ENCODE data around the gene SLC9A3.

Gene SLC9A3

GRCh38 chr5:432201-432927 is 91.9 kb downstream of the SLC9A3 start:
- H3K4me1 ChIP-seq (ENCODE audit: insufficient read depth, low read length, severe bottlenecking), result peaks cover 10% of the 10 kb centered on the region
- peaks cover 14% of the 10 kb centered on the region for H3K36me3 ChIP-seq (ENCODE audit: insufficient read depth, low read length)
- H3K9me2 ChIP-seq (ENCODE audit: low read depth, low read length), result no peaks in the 10 kb centered on the region
- H2AFZ ChIP-seq (ENCODE audit: low read length), result no peak overlapping the region
- H3K27ac ChIP-seq (ENCODE audit: low read depth, low read length, poor library complexity, severe bottlenecking), result no peak overlapping the region
- no peaks in the 10 kb centered on the region for H3F3A ChIP-seq (ENCODE audit: insufficient read depth, low read length)
- no peaks in the 10 kb centered on the region for H3K9me3 ChIP-seq (ENCODE audit: low read length)
- no peak overlapping the region for H3K4me2 ChIP-seq (ENCODE audit: low read length)
- TF ChIP-seq CTCF (IDR thresholded peaks at IDR 0.05; ENCODE audit: low read length), result no peak
- no peak for TF ChIP-seq EZH2 (IDR thresholded peaks at IDR 0.05; ENCODE audit: borderline replicate concordance, low read length)
- H4K20me1 ChIP-seq (ENCODE audit: insufficient read depth, low read length), result no peaks in the 10 kb centered on the region
- H3K4me3 ChIP-seq (ENCODE audit: low read depth, low read length, poor library complexity, severe bottlenecking), result no peak overlapping the region
- H3K27me3 ChIP-seq (ENCODE audit: insufficient read depth, low read length), result no peaks in the 10 kb centered on the region
- H3K79me2 ChIP-seq (ENCODE audit: insufficient read depth, low read length), result no peaks in the 10 kb centered on the region
- H3K9ac ChIP-seq (ENCODE audit: low read length), result no peak overlapping the region

GRCh38 chr5:431711-432050 is 92.6 kb downstream of the SLC9A3 start:
- Histone ChIP-seq H3K27ac (ENCODE audit: low read depth, low read length, poor library complexity, severe bottlenecking) (no peak overlapping the region), H3K4me2 (ENCODE audit: low read length) (no peak overlapping the region), H3K4me3 (ENCODE audit: low read depth, low read length, poor library complexity, severe bottlenecking) (no peak overlapping the region), H3K79me2 (ENCODE audit: insufficient read depth, low read length) (no peaks in the 10 kb centered on the region), H3K4me1 (ENCODE audit: insufficient read depth, low read length, severe bottlenecking) (peaks cover 10% of the 10 kb centered on the region), H4K20me1 (ENCODE audit: insufficient read depth, low read length) (no peaks in the 10 kb centered on the region), H3K9me3 (ENCODE audit: low read length) (no peaks in the 10 kb centered on the region), H3F3A (ENCODE audit: insufficient read depth, low read length) (no peaks in the 10 kb centered on the region), H3K36me3 (ENCODE audit: insufficient read depth, low read length) (peaks cover 14% of the 10 kb centered on the region), H2AFZ (ENCODE audit: low read length) (no peak overlapping the region), H3K9me2 (ENCODE audit: low read depth, low read length) (no peaks in the 10 kb centered on the region), H3K27me3 (ENCODE audit: insufficient read depth, low read length) (no peaks in the 10 kb centered on the region), H3K9ac (ENCODE audit: low read length) (no peak overlapping the region)
- no peak for TF ChIP-seq EZH2 (IDR thresholded peaks at IDR 0.05; ENCODE audit: borderline replicate concordance, low read length)
- TF ChIP-seq CTCF (IDR thresholded peaks at IDR 0.05; ENCODE audit: low read length), result no peak

- H3K9me3 ChIP-seq (ENCODE audit: low read length), result no peaks in the 10 kb centered on the region
- peaks cover 14% of the 10 kb centered on the region for H3K36me3 ChIP-seq (ENCODE audit: insufficient read depth, low read length)
- TF ChIP-seq EZH2 (IDR thresholded peaks at IDR 0.05; ENCODE audit: borderline replicate concordance, low read length), result no peak
- TF ChIP-seq CTCF (IDR thresholded peaks at IDR 0.05; ENCODE audit: low read length), result peak; percentile 89
- no peak overlapping the region for H2AFZ ChIP-seq (ENCODE audit: low read length)
- H3K27ac ChIP-seq (ENCODE audit: low read depth, low read length, poor library complexity, severe bottlenecking), result peak overlapping the region; percentile 2
- no peak overlapping the region for H3K4me3 ChIP-seq (ENCODE audit: low read depth, low read length, poor library complexity, severe bottlenecking)
- no peaks in the 10 kb centered on the region for H3K9me2 ChIP-seq (ENCODE audit: low read depth, low read length)
- no peaks in the 10 kb centered on the region for H3K79me2 ChIP-seq (ENCODE audit: insufficient read depth, low read length)
- no peaks in the 10 kb centered on the region for H4K20me1 ChIP-seq (ENCODE audit: insufficient read depth, low read length)
- no peak overlapping the region for H3K9ac ChIP-seq (ENCODE audit: low read length)
- H3K27me3 ChIP-seq (ENCODE audit: insufficient read depth, low read length), result no peaks in the 10 kb centered on the region
- peaks cover 10% of the 10 kb centered on the region for H3K4me1 ChIP-seq (ENCODE audit: insufficient read depth, low read length, severe bottlenecking)
- H3K4me2 ChIP-seq (ENCODE audit: low read length), result no peak overlapping the region
- H3F3A ChIP-seq (ENCODE audit: insufficient read depth, low read length), result no peaks in the 10 kb centered on the region
Observed at GRCh38 chr5:431001-431710, 93.1 kb downstream of the SLC9A3 start.
